GM19035 (cell line): Measurements from ENCODE around the gene FAM210A.

Experiments
- ATAC-seq: cut with Tn5 transposase; IDR thresholded peaks from one replicate; pipeline ENCODE4 v1.9.1; 2021; ENCODE audit not compliant: unreplicated experiment

Gene FAM210A

GRCh38 chr18:13622751-13623150 is 103.6 kb downstream of the FAM210A start:
- no peak for ATAC-seq

GRCh38 chr18:13621886-13622619 is 104.3 kb downstream of the FAM210A start:
- ATAC-seq, result no peak

GRCh38 chr18:13621446-13621849 is 104.9 kb downstream of the FAM210A start:
- no peak for ATAC-seq

- no peak for ATAC-seq
Measured at GRCh38 chr18:13620818-13621445, 105.4 kb downstream of the FAM210A start.

- no peak for ATAC-seq
Measured at GRCh38 chr18:13620206-13620672, 106.1 kb downstream of the FAM210A start.

GRCh38 chr18:13619505-13620205 is 106.7 kb downstream of the FAM210A start:
- ATAC-seq, result no peak

GRCh38 chr18:13618760-13619438 is 107.5 kb downstream of the FAM210A start:
- no peak for ATAC-seq

GRCh38 chr18:13617826-13618515 is 108.4 kb downstream of the FAM210A start:
- ATAC-seq, result no peak

- no peak for ATAC-seq
Measured at GRCh38 chr18:13616525-13617035, 109.8 kb downstream of the FAM210A start.

- no peak for ATAC-seq
Measured at GRCh38 chr18:13616041-13616440, 110.3 kb downstream of the FAM210A start.

GRCh38 chr18:13615432-13615861 is 110.9 kb downstream of the FAM210A start:
- ATAC-seq, result no peak

- ATAC-seq, result no peak
Measured at GRCh38 chr18:13614641-13615288, 111.6 kb downstream of the FAM210A start.

- ATAC-seq, result no peak
Measured at GRCh38 chr18:13613591-13614501, 112.5 kb downstream of the FAM210A start.
